SJCRH30 (cell line): ENCODE results near the gene OR3A3. TPM values are rescaled to one million over a fixed set of nuclear protein-coding genes. Genes with fewer than 3 reads are reported as not detected.
"Not testable (repeated sequence)": the region's sequence is repeated elsewhere in the genome, so short reads cannot be mapped to it uniquely, and the experiment has no call there.

Experiments used
- DNase-seq, 2 experiments: peaks; one replicate each; pipeline ENCODE4 v3.0.0-alpha.2; 2015 to 2020
- H3K27ac ChIP-seq: fragments of 250-450 bp; sonication (Bioruptor Pico); 2 replicates; pipeline ENCODE4 v1.5.1; 2020; ENCODE audit warnings: mild to moderate bottlenecking, moderate library complexity
- H3K27me3 ChIP-seq: fragments of 250-450 bp; sonication (Bioruptor Pico); 2 replicates; pipeline ENCODE4 v1.5.1; 2020; ENCODE audit warnings: mild to moderate bottlenecking, moderate library complexity
- H3K36me3 ChIP-seq: fragments of 250-450 bp; sonication (Bioruptor Pico); 2 replicates; pipeline ENCODE4 v1.5.1; 2020; ENCODE audit warnings: mild to moderate bottlenecking, moderate library complexity
- H3K4me1 ChIP-seq: fragments of 250-450 bp; sonication (Bioruptor Pico); 2 replicates; pipeline ENCODE4 v1.5.1; 2020; ENCODE audit warnings: mild to moderate bottlenecking, moderate library complexity
- H3K4me3 ChIP-seq: fragments of 250-450 bp; sonication (Bioruptor Pico); 2 replicates; pipeline ENCODE4 v1.5.1; 2020; ENCODE audit warnings: mild to moderate bottlenecking, moderate library complexity
- H3K9me3 ChIP-seq: fragments of 250-450 bp; sonication (Bioruptor Pico); replicated peaks from 2 replicates; pipeline ENCODE4 v1.5.1; 2020; ENCODE audit warnings: mild to moderate bottlenecking, moderate library complexity
- total RNA-seq: library from RNA; depleted of rRNA; stranded (reverse); fragments of >200 nt; shearing (Covaris generic); gene quantifications from 2 replicates; pipeline ENCODE4 v1.2.3, GENCODE V29; 2014; rRNA removed

OR3A3 gene
- total RNA-seq, 1 experiment from 2014 or later, result not detected

GRCh38 chr17:3438368-3438767 lies 27.2 kb downstream of the OR3A3 start:
- H3K4me1 ChIP-seq, result no peaks in the 10 kb centered on the region
- no peaks in the 10 kb centered on the region for H3K27me3 ChIP-seq

GRCh38 chr17:3440451-3440850 lies 29.3 kb downstream of the OR3A3 start:
- no peak overlapping the region for H3K27ac ChIP-seq
- no peaks in the 10 kb centered on the region for H3K36me3 ChIP-seq
- no peaks in the 10 kb centered on the region for H3K4me1 ChIP-seq
- H3K4me3 ChIP-seq, result no peak overlapping the region
- no peaks in the 10 kb centered on the region for H3K27me3 ChIP-seq
- no peaks in the 10 kb centered on the region for H3K9me3 ChIP-seq
- no peak for DNase-seq

More at GRCh38 chr17:3438368-3438767, 27.2 kb downstream of the OR3A3 start:
- H3K4me3 ChIP-seq, result no peak overlapping the region
- no peak overlapping the region for H3K27ac ChIP-seq
- H3K9me3 ChIP-seq, result no peaks in the 10 kb centered on the region
- no peaks in the 10 kb centered on the region for H3K36me3 ChIP-seq
- no peak for DNase-seq

GRCh38 chr17:3447625-3448024 lies 36.5 kb downstream of the OR3A3 start:
- H3K4me1 ChIP-seq, result no peaks in the 10 kb centered on the region
- no peaks in the 10 kb centered on the region for H3K36me3 ChIP-seq
- no peak overlapping the region for H3K4me3 ChIP-seq
- no peaks in the 10 kb centered on the region for H3K27me3 ChIP-seq
- no peak overlapping the region for H3K27ac ChIP-seq
- no peaks in the 10 kb centered on the region for H3K9me3 ChIP-seq
- DNase-seq, result peak in 1 of 2 experiments; percentile 2

GRCh38 chr17:3448059-3448665 lies 37.0 kb downstream of the OR3A3 start:
- Histone ChIP-seq H3K27me3 (no peaks in the 10 kb centered on the region), H3K27ac (no peak overlapping the region), H3K4me1 (no peaks in the 10 kb centered on the region), H3K9me3 (no peaks in the 10 kb centered on the region), H3K4me3 (no peak overlapping the region), H3K36me3 (no peaks in the 10 kb centered on the region)
- no peak for DNase-seq

- not testable (repeated sequence) for H3K4me1 ChIP-seq, H3K36me3 ChIP-seq, H3K27me3 ChIP-seq, H3K27ac ChIP-seq, DNase-seq, H3K4me3 ChIP-seq, H3K9me3 ChIP-seq
These were observed 55.2 kb downstream of the OR3A3 start for GRCh38 chr17:3466355-3466754.

- Histone ChIP-seq H3K36me3 (no peaks in the 10 kb centered on the region), H3K4me1 (no peaks in the 10 kb centered on the region), H3K27me3 (no peaks in the 10 kb centered on the region), H3K27ac (no peak overlapping the region), H3K9me3 (no peaks in the 10 kb centered on the region), H3K4me3 (no peak overlapping the region)
- no peak for DNase-seq
These were observed 58.4 kb downstream of the OR3A3 start for GRCh38 chr17:3469529-3469928.

GRCh38 chr17:3471599-3471998 lies 60.4 kb downstream of the OR3A3 start, which contains the start of gene SPATA22:
Gene SPATA22, minus strand, starts transcription at chr17:3471819. Its CDS starts 2,494 bp downstream, at chr17:3469325.
- no peaks in the 10 kb centered on the region for H3K36me3 ChIP-seq
- H3K4me1 ChIP-seq, result no peaks in the 10 kb centered on the region
- no peaks in the 10 kb centered on the region for H3K9me3 ChIP-seq

GRCh38 chr17:3472137-3472536 lies 61.0 kb downstream of the OR3A3 start:
- Histone ChIP-seq H3K4me3 (no peak overlapping the region), H3K36me3 (no peaks in the 10 kb centered on the region), H3K9me3 (no peaks in the 10 kb centered on the region), H3K27me3 (no peaks in the 10 kb centered on the region), H3K27ac (no peak overlapping the region), H3K4me1 (no peaks in the 10 kb centered on the region)
- DNase-seq, result no peak

More at GRCh38 chr17:3471599-3471998, 60.4 kb downstream of the OR3A3 start, which contains the start of gene SPATA22:
- DNase-seq, result no peak
- Histone ChIP-seq H3K4me3 (no peak within 1 kb of the TSS), H3K27me3 (no peaks in the 10 kb centered on the region), H3K27ac (no peak within 1 kb of the TSS)

Other genes with a start within 250 kb of the OR3A3 start
- not detected in 2 replicates for gene OR1A2, start 213.9 kb upstream of the OR3A3 start, total RNA-seq
- gene OR1A1, start 203.7 kb upstream of the OR3A3 start, total RNA-seq, result not detected in 2 replicates
- 0.06 TPM in 1 of 2 replicates, not detected in the other for gene OR3A1, start 113.0 kb upstream of the OR3A3 start, total RNA-seq
- 0.08 and 0.16 TPM in 2 replicates for gene OR3A2, start 25.1 kb upstream of the OR3A3 start, total RNA-seq
- 0.18 and 0.33 TPM in 2 replicates for gene OR1E1, start 13.0 kb upstream of the OR3A3 start, total RNA-seq
- gene OR1E2, start 22.5 kb downstream of the OR3A3 start, total RNA-seq, result 0.42 TPM in 1 of 2 replicates, not detected in the other
- 1.8 and 2.2 TPM in 2 replicates for gene SPATA22, start 60.4 kb downstream of the OR3A3 start, total RNA-seq
- gene ASPA, start 64.6 kb downstream of the OR3A3 start, total RNA-seq, result 0.02 TPM in 1 of 2 replicates, not detected in the other
- 1.6 and 2.0 TPM in 2 replicates for gene TRPV3, start 146.4 kb downstream of the OR3A3 start, total RNA-seq
- gene TRPV1, start 198.0 kb downstream of the OR3A3 start, total RNA-seq, result 3.1 and 4.0 TPM in 2 replicates
- 11.4 and 12.4 TPM in 2 replicates for gene SHPK, start 224.9 kb downstream of the OR3A3 start, total RNA-seq
- 6.0 and 8.1 TPM in 2 replicates for gene CTNS, start 225.4 kb downstream of the OR3A3 start, total RNA-seq